HG03469 (cell line): Measurements from ENCODE around the gene LEKR1.
"Not testable (repeated sequence)": the region's sequence is repeated elsewhere in the genome, so short reads cannot be mapped to it uniquely, and the experiment has no call there.

ENCODE experiments used
- ATAC-seq: cut with Tn5 transposase; IDR thresholded peaks from one replicate; pipeline ENCODE4 v1.9.1; 2021; ENCODE audit warnings: mild to moderate bottlenecking, moderate library complexity, moderate number of reproducible peaks; ENCODE audit not compliant: unreplicated experiment

Gene LEKR1

DNA sequence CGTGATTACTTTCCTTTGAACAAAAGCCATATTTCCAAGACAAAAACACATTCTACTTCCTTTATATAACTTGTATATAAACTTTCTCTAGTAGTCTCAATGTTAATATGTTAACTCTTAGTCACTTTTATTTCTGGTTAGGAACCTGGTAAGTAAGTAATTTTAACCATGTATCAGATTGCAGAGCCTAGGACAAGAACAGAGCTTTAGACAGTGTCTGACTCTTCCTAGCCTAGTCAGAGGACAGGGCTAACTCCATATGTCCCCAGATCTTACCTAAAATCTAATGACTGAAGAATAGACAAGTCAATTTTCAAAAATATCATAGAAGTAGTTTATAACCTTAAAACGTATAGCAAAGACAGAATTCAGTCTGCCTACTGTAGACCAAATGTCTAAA is 8.3 kb downstream of the LEKR1 start:
- ATAC-seq, result no peak

DNA sequence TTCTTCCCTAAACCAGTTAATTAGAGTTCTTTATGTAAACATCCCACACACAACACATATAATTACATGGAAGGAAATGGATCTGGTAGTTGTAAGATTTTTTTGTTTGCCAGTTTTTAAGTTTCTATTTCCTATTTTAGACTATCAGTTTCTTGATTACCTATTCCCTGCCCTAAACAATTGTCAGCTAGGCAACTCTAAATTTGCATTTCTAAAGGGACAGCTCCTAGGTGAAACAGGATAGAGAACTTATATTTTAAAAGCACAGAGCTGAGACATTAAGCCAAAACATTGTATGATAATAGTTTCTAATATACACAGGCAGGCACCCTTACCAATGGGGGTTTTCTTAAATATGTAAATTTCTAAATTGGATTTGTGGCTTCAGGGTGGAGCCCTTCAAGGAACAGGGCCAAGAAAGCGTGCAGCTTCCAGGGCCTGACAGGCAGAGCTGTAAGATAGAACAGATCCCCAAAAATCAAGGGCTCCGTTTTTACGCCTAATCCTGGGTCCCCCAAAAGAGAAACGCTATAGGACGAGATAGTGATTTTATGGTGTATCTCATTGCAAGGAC is 8.9 kb downstream of the LEKR1 start:
- no peak for ATAC-seq

DNA sequence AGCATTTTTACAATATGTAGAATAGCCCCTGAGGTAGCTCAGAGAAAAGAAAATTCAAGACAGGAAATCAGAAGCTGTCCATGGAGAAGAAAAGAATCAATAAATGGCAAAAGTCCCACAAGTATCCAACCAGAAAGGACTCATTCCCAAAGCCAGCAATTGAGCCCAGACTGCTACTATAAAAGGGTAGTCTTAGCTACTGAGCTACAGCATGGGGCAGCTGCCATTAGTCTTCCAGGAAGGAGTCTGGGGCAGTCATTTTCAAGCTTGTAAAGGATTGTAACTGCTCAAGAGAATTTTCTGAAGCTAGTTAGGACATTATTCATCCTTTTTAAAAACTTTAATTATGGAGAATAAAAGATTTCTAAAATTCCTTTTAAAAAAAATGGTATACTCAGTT is 10.5 kb downstream of the LEKR1 start:
- no peak for ATAC-seq

DNA sequence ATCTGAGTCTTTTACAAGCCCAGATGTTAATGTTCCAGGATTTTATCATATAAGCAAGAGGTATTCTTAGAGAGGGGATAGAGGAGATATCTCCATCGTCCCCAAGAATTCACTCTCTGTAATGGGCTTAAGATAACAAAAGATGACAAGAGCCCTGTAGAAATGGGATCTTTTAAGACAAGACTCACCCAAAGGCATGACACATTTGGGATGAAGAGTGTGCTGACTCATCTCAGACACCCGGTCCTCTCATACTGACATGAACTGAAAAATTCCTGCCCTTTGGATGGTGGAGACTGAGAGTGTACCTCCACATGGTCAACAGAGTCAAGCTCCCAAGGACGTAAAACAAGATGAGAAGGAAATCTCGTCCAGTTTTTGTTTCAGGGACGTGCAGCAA is 11.0 kb downstream of the LEKR1 start:
- ATAC-seq, result no peak

DNA sequence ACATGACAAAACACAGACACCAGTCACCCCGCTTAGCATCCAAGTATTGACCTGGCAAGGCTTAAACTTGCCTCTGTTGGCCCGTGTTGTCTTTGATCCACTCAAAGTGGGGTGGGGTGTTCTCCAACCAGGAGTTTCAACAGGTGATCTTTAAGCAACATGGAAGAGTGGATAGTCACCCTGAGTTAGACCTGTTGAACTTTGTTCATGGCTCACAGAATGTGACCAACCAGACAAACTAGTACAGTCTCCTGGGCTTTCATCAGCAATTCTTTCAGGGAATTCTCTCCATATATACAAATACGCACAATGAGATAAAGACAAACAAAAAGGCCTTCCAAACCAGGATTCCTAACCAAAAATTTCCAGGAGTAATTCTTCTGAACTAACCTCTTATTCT is 11.9 kb downstream of the LEKR1 start:
- no peak for ATAC-seq

DNA sequence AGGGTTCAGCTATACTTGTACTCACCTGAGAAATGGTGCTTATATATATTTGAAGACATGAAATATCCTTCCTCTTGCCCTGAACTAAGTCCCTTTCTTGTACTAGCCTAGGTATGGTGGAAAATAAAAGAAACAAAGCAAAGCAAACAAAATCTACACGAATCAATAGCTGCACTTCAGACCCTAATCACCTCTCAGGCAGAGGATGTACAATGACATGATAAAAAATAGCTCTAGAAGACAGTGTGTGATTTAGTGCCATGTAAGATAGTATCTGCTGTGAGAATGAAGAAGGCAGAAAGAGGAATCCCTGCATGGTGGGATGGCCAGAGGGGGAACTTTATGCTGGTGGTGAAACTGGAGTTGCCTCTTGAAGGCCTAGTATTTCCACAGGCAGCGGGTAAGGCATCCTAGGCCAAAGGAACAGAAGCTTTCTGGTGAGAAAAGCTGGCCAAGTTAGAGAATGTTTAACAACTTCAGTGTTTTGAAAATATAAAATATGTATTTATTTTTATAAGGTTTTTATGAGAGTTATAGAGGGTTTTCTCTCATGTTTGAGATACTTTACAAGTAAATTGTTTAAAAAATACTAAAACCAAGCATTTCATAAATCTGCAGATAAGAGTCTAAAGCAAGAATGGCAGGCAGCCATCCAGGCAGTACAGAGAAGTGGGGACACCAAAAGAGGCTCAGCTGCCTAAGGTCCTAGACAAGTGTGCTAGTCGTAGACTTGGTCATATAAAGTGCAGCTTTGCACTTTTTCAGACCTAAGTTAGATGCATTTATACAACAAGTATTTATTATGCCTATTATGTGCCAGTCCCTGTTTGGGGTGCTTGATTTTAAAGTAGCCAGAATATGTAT is 14.9 kb downstream of the LEKR1 start:
- no peak for ATAC-seq

DNA sequence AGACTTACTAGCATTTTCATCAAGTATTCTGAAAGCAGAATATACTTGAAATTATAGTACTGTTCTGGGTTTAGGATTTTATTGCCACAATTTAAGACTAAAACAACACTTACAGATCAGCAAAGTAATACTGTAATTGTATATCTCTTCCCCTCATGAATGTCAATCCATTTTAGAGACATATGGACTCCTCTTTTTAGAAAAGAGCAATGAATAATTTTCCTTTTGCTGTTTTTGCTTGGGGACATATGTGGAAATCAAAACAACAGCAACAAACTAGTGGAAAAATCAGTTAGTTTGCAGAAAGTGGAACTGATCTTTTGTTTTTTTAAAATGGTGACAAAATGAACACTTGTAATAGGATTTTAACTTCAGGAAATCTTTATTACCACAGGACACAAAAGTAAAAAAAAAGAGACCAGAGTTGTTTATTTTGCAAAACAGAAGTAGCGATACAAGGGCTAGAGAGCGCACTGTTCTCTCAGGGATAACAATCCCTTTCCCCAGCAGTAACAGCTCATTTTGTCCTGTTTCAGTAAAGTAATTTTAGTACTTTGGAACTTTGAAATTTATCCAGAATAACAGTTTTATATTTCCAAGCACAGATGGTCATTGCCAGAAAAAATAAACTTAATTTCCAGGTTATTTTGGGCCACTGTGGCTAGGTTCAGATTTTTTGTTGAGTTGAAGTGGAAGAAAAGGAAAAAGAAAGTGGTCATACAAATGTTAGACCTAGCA is 17.1 kb downstream of the LEKR1 start:
- ATAC-seq, result no peak

DNA sequence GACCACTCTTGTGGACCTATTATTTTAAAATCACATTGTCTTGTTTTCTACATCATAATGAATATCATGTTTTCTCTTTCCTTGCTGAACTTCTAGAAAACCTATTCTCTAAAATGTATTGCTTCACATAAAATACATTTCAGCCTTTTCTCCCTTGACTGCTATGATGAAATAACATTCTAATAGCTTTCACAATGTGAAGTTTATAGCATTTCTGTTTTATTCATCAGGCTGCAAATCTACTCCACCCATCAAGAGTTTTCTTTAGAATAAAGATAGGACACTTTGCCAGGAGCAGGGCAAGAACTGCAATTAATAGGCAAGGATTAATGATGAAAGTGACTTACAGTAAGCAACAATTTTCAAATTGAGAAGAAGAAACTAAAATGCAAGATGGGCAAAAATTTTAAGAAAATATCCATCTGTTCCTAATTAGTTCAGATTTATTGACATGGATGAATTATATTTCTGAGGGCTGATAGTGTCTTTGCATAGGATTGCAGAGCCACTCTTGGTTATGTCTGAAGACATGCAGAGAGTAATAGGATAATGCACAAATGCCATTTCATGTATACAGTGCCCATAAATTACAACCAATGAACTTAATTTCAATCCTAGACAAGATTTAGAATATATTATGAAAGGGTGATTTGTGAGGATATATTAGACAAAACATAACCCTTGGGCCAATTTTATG is 21.7 kb downstream of the LEKR1 start:
- no peak for ATAC-seq

DNA sequence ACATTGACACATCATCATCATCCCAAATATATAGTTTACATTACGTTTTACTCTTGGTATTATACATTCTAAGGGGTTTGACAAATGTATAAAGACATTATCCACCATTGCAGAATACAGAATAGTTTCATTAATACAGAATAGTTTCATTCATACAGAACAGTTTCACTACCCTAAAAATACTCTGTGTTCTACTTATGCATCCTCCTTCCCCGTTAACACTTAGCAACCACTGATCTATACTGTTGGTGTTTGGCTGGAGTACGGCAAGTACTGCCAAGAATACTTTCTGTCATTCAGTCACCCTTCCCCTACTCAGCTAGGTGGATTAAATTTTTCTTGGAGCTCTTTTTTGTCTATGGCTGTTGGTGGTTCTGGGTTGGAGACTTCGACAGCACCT is 33.4 kb downstream of the LEKR1 start:
- ATAC-seq, result peak; percentile 98

DNA sequence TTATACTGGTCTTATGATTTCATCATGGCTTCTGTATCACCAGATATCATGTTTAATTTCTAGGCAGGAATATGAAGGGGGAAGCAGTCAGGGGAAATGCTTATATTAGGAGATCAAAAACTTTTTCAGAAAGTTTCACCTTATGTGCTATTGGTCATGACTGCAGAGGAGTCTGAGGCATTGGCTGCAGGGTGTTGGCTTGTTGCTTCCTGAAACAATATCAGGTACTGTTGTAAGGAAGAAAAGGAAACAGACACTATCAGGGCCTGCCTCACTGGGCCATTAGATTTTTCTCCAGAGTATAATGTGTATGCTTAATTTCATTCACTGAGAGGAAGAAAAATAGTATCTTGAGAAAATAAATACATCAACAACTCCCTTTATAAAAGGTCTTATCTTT is 34.7 kb downstream of the LEKR1 start:
- ATAC-seq, result no peak

DNA sequence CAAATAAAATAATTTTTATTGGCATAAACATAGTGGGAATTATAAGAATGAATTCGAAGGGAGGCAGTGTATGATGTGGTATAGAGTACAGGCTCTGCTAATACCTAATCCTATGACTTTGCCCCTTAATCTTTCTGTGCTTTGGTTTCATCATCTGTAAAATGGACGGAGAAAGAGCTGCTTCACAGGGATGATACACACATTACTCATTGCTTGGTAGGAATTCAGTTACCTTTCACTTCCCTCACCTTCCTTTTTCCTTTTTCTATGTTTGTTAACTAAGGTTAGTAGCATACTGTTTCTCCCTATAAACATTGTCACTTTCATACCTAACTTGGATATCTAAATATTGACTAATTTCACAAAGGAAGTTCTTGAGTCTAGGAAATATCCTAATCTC is 36.2 kb downstream of the LEKR1 start:
- ATAC-seq, result no peak

DNA sequence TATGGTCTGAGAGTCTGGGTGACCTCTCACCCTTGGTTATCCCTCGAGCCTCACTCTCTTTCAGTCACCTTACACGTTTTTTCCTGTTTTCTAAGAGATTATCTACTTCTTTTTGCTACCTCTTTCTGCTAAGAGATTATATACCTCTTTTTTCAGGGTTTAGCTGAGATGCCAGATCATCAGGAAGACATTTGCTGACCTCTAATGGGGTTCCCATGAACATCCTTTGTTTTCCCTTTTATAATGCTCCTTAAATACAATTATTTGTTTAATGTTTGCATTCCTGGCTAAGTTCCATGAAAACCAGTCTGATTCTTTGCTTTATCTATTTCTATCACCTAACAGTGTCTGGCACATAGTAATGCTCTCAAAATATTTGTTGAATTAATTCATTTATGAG is 39.6 kb downstream of the LEKR1 start:
- ATAC-seq, result no peak

DNA sequence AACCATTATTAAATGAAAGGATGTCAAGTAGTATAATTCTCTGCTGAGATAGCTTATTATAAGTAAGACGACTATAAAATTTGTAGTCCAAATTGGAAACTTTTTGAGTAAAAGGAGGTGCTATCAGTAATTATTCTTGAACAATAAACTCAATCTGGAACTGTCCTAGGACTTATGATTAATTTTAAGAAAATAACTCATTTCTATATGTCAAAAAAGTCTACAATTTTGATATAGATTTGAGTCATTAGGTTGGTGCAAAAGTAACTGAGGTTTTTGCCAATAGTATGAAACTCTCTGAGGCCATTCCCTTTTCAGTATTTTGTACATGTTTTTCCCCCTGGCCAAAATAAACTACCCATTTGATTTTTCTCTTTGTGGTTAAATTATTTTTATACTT is 41.0 kb downstream of the LEKR1 start:
- ATAC-seq, result no peak

DNA sequence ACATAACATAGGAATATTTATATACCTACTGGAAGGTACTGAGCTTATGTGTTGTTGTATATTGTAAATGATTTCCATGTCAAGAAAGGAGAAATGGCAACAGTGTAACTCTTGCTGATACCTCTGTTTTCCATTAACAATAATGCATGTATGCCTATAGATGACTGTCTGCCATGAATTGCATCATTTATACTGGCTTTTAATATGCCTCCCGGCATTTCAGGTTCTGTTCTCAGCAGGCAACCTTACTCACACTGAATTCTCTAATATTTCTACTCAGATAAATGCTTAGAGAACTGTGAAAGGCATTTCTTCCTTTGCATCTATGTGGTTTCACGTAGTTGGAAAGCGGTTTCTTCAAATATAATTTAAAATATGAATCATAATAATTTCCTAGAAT is 41.8 kb downstream of the LEKR1 start:
- ATAC-seq, result no peak

DNA sequence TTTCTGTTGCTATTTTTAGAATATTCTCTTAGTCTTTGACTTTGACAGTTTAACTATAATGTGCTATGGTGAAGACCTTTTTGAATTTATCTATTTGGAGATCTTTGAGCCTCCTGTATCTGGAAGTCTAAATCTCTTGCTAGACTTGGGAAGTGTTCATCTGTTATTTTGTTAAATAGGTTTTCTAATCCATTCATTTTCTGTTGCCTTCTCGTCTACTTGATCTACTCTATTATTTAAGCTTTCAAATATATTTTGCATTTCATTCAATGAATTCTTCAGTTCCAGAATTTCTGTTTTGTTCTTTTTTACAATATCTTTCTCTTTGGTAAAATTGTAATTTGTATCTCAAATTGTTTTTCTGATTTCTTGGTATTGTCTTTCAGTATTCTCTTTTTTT is 47.8 kb downstream of the LEKR1 start:
- no peak for ATAC-seq

DNA sequence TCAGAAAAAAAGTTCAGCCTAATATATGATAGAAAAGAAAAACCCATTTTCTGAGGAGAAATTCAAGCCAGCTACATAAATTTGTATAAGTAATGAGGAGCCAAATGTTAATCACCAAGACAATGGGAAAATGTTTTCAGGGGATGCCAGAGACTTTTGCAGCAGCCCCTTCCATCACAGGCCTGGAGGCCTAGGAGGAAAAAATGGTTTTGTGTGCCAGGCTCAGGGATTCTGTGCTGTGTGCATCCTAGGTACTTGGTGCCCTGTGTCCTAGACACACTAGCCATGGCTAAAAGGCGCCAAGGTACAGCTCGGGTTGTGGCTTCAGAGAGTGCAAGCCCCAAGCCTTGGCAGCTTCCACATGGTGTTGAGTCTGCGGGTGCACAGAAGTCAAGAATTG is 53.3 kb downstream of the LEKR1 start:
- not testable (repeated sequence) for ATAC-seq

DNA sequence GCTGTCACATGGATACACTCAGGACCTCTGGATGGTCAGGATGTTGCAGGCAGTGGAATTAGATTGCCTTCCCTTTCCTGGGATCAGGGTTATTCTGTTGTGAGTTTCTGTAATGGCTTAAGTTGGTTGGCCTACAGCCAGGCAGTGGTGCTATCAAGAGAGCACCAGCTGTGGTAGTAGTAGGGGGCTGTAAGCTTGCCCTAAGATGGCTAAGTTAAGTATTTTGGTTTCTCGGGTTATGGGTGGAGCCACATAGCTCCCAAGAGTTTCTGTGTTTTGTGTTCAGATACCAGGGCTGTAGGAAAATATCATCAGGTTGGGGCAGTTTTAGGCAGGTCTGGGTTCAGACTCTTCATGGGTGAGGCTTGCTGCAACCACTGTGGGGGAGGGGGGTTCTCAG is 59.6 kb downstream of the LEKR1 start:
- ATAC-seq, result no peak

DNA sequence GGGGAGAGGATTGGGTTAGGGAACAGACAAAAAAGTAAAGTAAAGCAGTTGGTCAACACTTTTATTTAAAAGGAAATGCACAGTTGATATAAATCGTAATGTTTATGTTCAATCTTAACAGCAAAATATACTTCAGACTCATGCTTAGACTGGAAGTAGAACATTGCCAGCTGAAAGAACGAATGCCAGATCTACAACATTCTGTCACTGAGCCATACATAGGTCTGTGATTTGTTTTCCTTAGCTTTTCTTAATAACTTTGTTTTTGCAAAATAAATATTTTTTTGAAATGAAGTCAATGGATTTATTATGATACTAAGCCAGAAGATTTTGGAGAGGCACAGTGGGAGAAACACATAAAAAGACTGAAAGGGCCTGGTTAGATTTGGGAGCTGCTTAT is 62.0 kb downstream of the LEKR1 start:
- ATAC-seq, result no peak

DNA sequence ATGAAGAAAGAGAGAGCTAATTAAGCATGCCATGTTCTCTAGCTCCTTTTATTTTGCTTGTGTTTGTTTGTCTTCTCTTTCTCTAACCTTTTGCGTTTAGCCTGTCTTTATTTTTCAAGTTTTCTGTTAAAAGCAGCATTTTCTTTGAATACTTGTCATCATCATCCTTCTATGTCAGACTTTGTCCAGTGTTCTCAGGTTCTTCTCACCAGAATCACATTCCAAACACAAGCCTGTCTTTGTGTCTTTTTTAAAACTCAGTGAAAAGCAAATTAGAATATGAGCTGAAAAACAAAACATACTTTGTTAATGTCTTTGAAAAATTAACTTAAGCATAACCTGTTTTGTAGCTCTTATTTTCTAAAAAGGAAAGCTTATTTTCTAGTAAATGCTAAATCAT is 62.4 kb downstream of the LEKR1 start:
- no peak for ATAC-seq

DNA sequence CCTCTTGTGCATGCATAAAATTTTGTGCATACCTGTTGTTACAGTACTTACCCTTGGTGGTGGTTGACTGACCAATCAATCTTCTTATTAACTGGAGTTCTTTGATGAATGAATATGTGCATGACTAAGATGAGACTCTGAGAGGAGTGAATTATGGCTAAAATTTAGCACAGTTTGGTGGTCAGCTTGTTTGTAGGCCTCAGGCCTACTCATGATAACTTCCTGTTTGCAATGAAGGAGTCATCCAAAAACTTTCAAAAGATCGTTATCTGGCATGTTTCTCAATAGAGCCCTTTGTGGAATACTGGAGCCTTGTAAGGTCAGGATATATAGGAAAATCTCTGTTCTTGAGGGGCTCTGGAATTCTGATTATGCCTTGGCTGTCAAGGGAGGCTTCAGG is 66.5 kb downstream of the LEKR1 start:
- no peak for ATAC-seq

DNA sequence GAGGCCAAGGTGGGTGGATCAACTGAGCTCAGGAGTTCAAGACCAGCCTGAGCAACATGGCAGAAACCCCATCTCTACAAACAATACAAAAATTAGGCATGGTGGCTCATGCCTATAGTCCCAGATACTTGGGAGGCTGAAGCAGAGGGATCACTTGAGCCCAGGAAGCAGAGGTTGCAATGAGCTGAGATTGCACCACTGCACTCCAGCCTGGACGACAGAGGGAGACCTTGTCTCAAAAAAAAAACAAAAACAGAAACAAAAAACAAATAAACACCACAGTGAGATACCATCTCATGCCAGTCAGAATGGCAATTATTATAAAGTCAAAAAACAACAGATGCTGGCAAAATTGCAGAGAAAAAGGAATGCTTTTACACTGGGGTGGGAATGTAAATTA is 69.2 kb downstream of the LEKR1 start:
- ATAC-seq, result not testable (repeated sequence)
